Smooth muscle cell (in vitro differentiated cells): ENCODE data around the gene LDB2. TPM values are rescaled to one million over a fixed set of nuclear protein-coding genes. Genes with fewer than 3 reads are reported as not detected.

Experiments used
- DNase-seq: peaks from one replicate; lab custom pipeline; 2025; ENCODE audit not compliant: unreplicated experiment; lab: John Stamatoyannopoulos, UW
- H2AFZ ChIP-seq: fragments of 200-600 bp; sonication (generic); 2 replicates; pipeline ENCODE4 v1.6.0; 2016; ENCODE audit warnings: antibody characterized with exemption, low read depth, mild to moderate bottlenecking
- H3F3A ChIP-seq: fragments of 200-600 bp; sonication (generic); 2 replicates; pipeline ENCODE4 v1.6.0; 2017; ENCODE audit warnings: antibody characterized with exemption, low read depth
- H3K27ac ChIP-seq: fragments of 200-600 bp; sonication (generic); 2 replicates; pipeline ENCODE4 v1.5.1; 2016; ENCODE audit warnings: low read depth, mild to moderate bottlenecking
- H3K27me3 ChIP-seq: fragments of 200-600 bp; sonication (generic); 2 replicates; pipeline ENCODE4 v1.6.1; 2016; ENCODE audit warnings: low read depth, mild to moderate bottlenecking
- H3K36me3 ChIP-seq: fragments of 200-600 bp; sonication (generic); 2 replicates; pipeline ENCODE4 v1.5.1; 2016; ENCODE audit warnings: low read depth
- H3K4me1 ChIP-seq: fragments of 200-600 bp; sonication (generic); 2 replicates; pipeline ENCODE4 v1.5.1; 2016; ENCODE audit warnings: low read depth
- H3K4me2 ChIP-seq: fragments of 200-600 bp; sonication (generic); 2 replicates; pipeline ENCODE4 v1.6.0; 2016; ENCODE audit warnings: mild to moderate bottlenecking
- H3K4me3 ChIP-seq: fragments of 200-600 bp; sonication (generic); 2 replicates; pipeline ENCODE4 v1.5.1; 2016; ENCODE audit warnings: mild to moderate bottlenecking
- H3K79me2 ChIP-seq: fragments of 200-600 bp; sonication (generic); 2 replicates; pipeline ENCODE4 v1.6.0; 2016; ENCODE audit warnings: low read depth, mild to moderate bottlenecking
- H3K9ac ChIP-seq: fragments of 200-600 bp; sonication (generic); 2 replicates; pipeline ENCODE4 v1.6.0; 2016; ENCODE audit warnings: low read depth
- H3K9me3 ChIP-seq: fragments of 200-600 bp; sonication (generic); replicated peaks from 2 replicates; pipeline ENCODE4 v1.5.1; 2016; ENCODE audit warnings: low read depth
- H4K20me1 ChIP-seq: fragments of 200-600 bp; sonication (generic); 2 replicates; pipeline ENCODE4 v1.6.0; 2016; ENCODE audit warnings: low read depth
- WGBS: methylation state at CpG from one replicate; pipeline ENCODE4 v1.1.7; 2016; ENCODE audit warnings: low lambda C conversion rate; 5-methylcytosine and 5-hydroxymethylcytosine counted together
- polyA plus RNA-seq: library from polyadenylated mRNA; unstranded; fragments of >200 nt; fragmentation: Nextera tagmentation; extraction: Ambion mirVana; gene quantifications from 2 replicates; pipeline ENCODE4 v1.2.1, GENCODE V29; 2016
- total RNA-seq: library from RNA; depleted of rRNA; stranded (reverse); fragments of >200 nt; gene quantifications from 2 replicates; pipeline ENCODE4 v1.2.3, GENCODE V29; 2014
- TF ChIP-seq, protein P1 (sequence below): fragments of 200-600 bp; sonication (generic); IDR thresholded peaks from 2 replicates; pipeline ENCODE4 v1.5.1; 2017; ENCODE audit warnings: borderline replicate concordance, mild to moderate bottlenecking, antibody characterized with exemption; ENCODE audit not compliant: insufficient read depth, poor library complexity, severe bottlenecking

Gene LDB2
- total and polyA plus RNA-seq, 2 experiments from 2014 or later = 30.6 to 61.5 TPM

DNA sequence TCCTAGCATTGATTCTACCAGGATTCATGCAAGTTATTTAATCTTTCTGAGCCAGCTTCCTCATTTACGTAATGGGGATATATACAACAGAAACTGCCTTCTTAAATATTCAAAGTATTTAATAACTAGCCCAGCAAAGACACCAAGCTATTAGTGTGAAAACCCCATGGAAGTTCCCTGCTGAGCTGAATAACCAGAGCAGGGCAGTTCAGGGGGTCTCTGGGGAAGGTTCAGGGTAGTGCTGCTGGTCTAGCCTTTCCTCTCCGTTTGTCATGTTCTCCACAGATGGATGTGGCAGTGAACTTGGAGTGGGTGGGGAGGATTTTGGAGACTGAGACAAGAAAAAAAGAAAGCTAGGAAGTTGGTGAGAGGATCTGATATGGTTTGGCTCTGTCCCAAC is 431.4 kb downstream of the LDB2 start:
- Histone ChIP-seq H2AFZ (no peak overlapping the region), H3K4me1 (no peaks in the 10 kb centered on the region), H3K9me3 (no peaks in the 10 kb centered on the region), H3K27me3 (no peaks in the 10 kb centered on the region), H3K36me3 (no peaks in the 10 kb centered on the region), H3K79me2 (no peaks in the 10 kb centered on the region), H3K27ac (no peak overlapping the region), H4K20me1 (no peaks in the 10 kb centered on the region), H3K4me3 (no peak overlapping the region), H3K4me2 (no peak overlapping the region), H3F3A (no peaks in the 10 kb centered on the region), H3K9ac (no peak overlapping the region)
- TF ChIP-seq, protein P1, sequence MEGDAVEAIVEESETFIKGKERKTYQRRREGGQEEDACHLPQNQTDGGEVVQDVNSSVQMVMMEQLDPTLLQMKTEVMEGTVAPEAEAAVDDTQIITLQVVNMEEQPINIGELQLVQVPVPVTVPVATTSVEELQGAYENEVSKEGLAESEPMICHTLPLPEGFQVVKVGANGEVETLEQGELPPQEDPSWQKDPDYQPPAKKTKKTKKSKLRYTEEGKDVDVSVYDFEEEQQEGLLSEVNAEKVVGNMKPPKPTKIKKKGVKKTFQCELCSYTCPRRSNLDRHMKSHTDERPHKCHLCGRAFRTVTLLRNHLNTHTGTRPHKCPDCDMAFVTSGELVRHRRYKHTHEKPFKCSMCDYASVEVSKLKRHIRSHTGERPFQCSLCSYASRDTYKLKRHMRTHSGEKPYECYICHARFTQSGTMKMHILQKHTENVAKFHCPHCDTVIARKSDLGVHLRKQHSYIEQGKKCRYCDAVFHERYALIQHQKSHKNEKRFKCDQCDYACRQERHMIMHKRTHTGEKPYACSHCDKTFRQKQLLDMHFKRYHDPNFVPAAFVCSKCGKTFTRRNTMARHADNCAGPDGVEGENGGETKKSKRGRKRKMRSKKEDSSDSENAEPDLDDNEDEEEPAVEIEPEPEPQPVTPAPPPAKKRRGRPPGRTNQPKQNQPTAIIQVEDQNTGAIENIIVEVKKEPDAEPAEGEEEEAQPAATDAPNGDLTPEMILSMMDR = no peak
- no peak for DNase-seq
- WGBS = 70% methylated on average over 2 of the region's 2 CpGs

DNA sequence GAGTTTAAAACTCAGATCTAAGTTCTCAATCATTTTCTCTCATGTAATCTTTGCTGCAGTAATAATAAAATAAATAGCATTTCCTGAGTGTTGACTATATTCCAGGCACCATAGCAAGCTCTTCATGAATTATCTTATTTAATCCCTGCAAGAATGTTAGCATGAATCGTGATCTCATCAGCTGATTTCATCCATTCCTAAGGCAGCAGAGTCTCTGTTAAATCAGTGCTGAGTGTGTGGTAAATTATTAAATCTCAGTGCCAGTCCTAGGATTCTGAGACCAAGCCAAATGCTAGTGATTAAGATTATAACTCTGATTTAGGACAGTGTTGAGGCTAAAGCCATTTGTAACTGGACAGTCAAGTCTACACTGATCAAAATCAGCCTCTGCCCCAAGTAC is 431.9 kb downstream of the LDB2 start:
- no peaks in the 10 kb centered on the region for H3K4me1 ChIP-seq
- H3K27me3 ChIP-seq = no peaks in the 10 kb centered on the region
- no peaks in the 10 kb centered on the region for H3K36me3 ChIP-seq
- no peak overlapping the region for H2AFZ ChIP-seq
- H4K20me1 ChIP-seq = no peaks in the 10 kb centered on the region
- no peak overlapping the region for H3K4me3 ChIP-seq
- no peaks in the 10 kb centered on the region for H3K79me2 ChIP-seq
- H3K27ac ChIP-seq = no peak overlapping the region
- H3K9ac ChIP-seq = no peak overlapping the region
- no peak overlapping the region for H3K4me2 ChIP-seq
- no peaks in the 10 kb centered on the region for H3F3A ChIP-seq
- H3K9me3 ChIP-seq = no peaks in the 10 kb centered on the region
- TF ChIP-seq, protein P1 = no peak
- 48% methylated on average over 1 of the region's 1 CpG for WGBS
- DNase-seq = no peak

DNA sequence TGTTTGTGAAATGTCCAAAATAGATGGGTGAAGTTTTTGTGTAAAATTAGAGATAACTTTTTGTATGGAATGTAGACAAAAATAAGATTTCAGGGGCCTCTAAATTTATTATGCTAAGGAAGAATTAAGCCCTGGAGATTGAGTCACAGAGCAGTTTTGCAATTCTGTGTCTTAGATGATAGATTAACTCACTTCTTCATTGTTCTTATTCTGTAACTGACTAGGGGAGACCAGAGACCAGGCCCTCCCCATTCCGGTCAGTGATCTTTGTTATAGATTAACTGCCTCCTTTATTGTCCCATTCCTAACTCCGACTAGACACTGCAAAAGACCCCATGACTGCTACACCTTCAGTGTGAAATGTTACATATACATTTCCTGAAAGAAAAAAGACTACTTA is 433.8 kb downstream of the LDB2 start:
- no peak for DNase-seq
- H3K4me2 ChIP-seq = no peak overlapping the region
- peaks cover 3% of the 10 kb centered on the region for H3K27me3 ChIP-seq
- no peak overlapping the region for H3K4me3 ChIP-seq
- WGBS = 84% methylated on average over 2 of the region's 2 CpGs
- H2AFZ ChIP-seq = no peak overlapping the region
- H3K27ac ChIP-seq = no peak overlapping the region
- no peaks in the 10 kb centered on the region for H3F3A ChIP-seq
- H3K36me3 ChIP-seq = no peaks in the 10 kb centered on the region
- no peaks in the 10 kb centered on the region for H4K20me1 ChIP-seq
- no peaks in the 10 kb centered on the region for H3K9me3 ChIP-seq
- H3K4me1 ChIP-seq = no peaks in the 10 kb centered on the region
- H3K79me2 ChIP-seq = no peaks in the 10 kb centered on the region
- H3K9ac ChIP-seq = no peak overlapping the region
- TF ChIP-seq, protein P1 = no peak

DNA sequence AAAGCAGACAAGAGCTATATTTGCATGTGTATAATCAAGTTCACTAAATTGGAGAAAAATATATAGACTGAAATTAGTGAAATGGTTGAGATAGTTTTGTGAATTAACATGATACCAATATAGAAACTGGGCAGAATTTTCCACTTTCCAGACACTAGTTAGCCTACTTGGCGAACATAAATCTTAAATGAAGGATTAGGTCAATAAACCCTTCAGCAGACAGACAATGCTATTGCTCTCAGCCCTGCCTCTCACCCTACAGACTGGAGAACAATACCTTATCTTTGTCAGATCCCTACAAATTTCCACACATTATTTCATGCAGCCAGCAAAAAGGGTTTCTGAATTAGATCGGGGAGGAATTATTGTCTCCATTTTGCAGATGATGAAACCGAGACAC is 435.8 kb downstream of the LDB2 start:
- no peaks in the 10 kb centered on the region for H3F3A ChIP-seq
- no peaks in the 10 kb centered on the region for H3K79me2 ChIP-seq
- H3K4me2 ChIP-seq = no peak overlapping the region
- no peaks in the 10 kb centered on the region for H3K4me1 ChIP-seq
- no peaks in the 10 kb centered on the region for H4K20me1 ChIP-seq
- no peaks in the 10 kb centered on the region for H3K9me3 ChIP-seq
- H3K27me3 ChIP-seq = peaks cover 12% of the 10 kb centered on the region
- WGBS = 77% methylated on average over 3 of the region's 3 CpGs
- H3K4me3 ChIP-seq = no peak overlapping the region
- H3K27ac ChIP-seq = no peak overlapping the region
- TF ChIP-seq, protein P1 = no peak
- no peak overlapping the region for H3K9ac ChIP-seq
- DNase-seq = no peak
- H2AFZ ChIP-seq = no peak overlapping the region
- H3K36me3 ChIP-seq = no peaks in the 10 kb centered on the region
